ENCODE results near the gene AGBL4.

Gene AGBL4

DNA sequence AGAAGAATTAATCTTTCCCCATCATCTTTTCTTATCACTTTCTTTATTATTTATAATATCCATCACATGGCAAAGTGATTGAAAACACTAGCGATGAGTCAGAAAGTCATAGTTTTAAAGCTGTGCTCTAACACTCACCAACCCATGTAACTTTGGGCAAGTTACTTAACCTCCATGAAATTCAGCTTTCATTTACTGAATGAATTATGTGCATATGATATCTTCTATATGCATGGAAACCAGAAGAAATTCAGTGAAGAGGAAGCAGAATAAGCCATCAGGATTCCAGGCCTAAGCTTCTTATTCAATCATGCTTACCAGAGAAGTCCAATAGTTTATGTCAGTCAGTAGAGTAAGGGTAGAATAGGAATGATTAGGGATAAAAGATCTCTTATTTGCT, 300.1 kb downstream of the AGBL4 start:
- no peak for TF ChIP-seq CTCF (IDR thresholded peaks at IDR 0.05; ENCODE audit: low read depth, low read length, missing control alignments)
- no peak for DNase-seq (ENCODE audit: low read depth)
- no peak overlapping the region for H3K4me3 ChIP-seq (ENCODE audit: low read depth, low read length)

GRCh38 chr1:49694251-49694827, 329.4 kb downstream of the AGBL4 start:
- no peak overlapping the region for H3K4me3 ChIP-seq (ENCODE audit: low read depth, low read length)
- DNase-seq (ENCODE audit: low read depth) = no peak
- no peak for TF ChIP-seq CTCF (IDR thresholded peaks at IDR 0.05; ENCODE audit: low read depth, low read length, missing control alignments)

- no peak for DNase-seq (ENCODE audit: low read depth)
- H3K4me3 ChIP-seq (ENCODE audit: low read depth, low read length) = no peak overlapping the region
- TF ChIP-seq CTCF (IDR thresholded peaks at IDR 0.05; ENCODE audit: low read depth, low read length, missing control alignments) = no peak
Observed at GRCh38 chr1:49686107-49686506, 337.6 kb downstream of the AGBL4 start.

GRCh38 chr1:49677706-49678105, 346.0 kb downstream of the AGBL4 start:
- TF ChIP-seq CTCF (IDR thresholded peaks at IDR 0.05; ENCODE audit: low read depth, low read length, missing control alignments) = no peak
- no peak for DNase-seq (ENCODE audit: low read depth)
- H3K4me3 ChIP-seq (ENCODE audit: low read depth, low read length) = no peak overlapping the region

GRCh38 chr1:49651136-49651535, 372.6 kb downstream of the AGBL4 start:
- no peak overlapping the region for H3K4me3 ChIP-seq (ENCODE audit: low read depth, low read length)
- no peak for TF ChIP-seq CTCF (IDR thresholded peaks at IDR 0.05; ENCODE audit: low read depth, low read length, missing control alignments)
- DNase-seq (ENCODE audit: low read depth) = no peak

DNA sequence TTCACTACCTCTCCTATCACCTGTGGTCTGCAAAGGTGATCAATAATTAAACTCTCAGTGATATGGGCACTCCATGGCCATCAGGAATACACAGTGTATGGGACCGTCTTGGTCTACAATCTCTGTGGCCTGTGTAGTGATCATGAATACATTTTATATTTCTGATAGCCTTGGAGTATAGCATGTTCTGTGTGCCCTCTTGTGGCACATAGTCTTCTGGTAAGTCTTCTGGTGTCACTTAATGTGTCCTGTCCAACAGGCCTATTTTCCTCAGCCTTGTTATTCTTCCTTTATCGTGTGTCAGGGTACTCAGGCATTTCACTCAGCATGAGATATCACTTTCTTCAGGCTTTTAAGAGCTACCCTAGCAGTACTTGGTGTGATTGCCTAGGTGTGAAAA, 393.6 kb downstream of the AGBL4 start:
- no peak for TF ChIP-seq CTCF (IDR thresholded peaks at IDR 0.05; ENCODE audit: low read depth, low read length, missing control alignments)
- DNase-seq (ENCODE audit: low read depth) = no peak
- H3K4me3 ChIP-seq (ENCODE audit: low read depth, low read length) = no peak overlapping the region

DNA sequence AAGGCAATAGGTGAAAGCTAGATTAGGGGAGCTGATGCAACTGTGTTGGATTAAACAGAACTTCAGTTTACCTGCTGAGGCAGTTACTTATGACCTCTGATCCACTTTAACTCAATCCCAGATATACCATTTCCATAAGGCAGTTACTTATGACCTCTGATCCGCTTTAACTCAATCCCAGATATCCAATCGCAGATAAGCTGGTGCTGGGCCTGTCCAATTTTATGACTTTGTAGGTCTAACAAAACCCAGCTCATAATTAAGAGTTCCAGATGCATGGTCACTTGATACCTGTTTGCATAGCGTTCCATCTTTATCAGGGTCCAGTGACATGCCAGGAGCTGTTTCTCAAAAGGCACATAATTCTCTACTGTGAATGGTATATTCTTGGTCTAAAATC, 396.0 kb downstream of the AGBL4 start:
- no peak for TF ChIP-seq CTCF (IDR thresholded peaks at IDR 0.05; ENCODE audit: low read depth, low read length, missing control alignments)
- DNase-seq (ENCODE audit: low read depth) = no peak
- H3K4me3 ChIP-seq (ENCODE audit: low read depth, low read length) = no peak overlapping the region
